ENCODE data around the gene NCLN. TPM values are rescaled to one million over a fixed set of nuclear protein-coding genes. Genes with fewer than 3 reads are reported as not detected.
"Not testable (repeated sequence)": the region's sequence is repeated elsewhere in the genome, so short reads cannot be mapped to it uniquely, and the experiment has no call there.

Gene NCLN
- total RNA-seq, 1 experiment from 2014 or later = 68.5 TPM

GRCh38 chr19:3189702-3190469 lies 4.2 kb downstream of the NCLN start:
- H3K9me3 ChIP-seq = no peaks in the 10 kb centered on the region
- H3K4me3 ChIP-seq = no peak overlapping the region
- peaks cover 3% of the 10 kb centered on the region; the same call in 1 of the 2 replicates for H3K36me3 ChIP-seq
- no peak for DNase-seq
- no peaks in the 10 kb centered on the region for H3K27me3 ChIP-seq

- no peak for DNase-seq
- H3K9me3 ChIP-seq = no peaks in the 10 kb centered on the region
- H3K4me3 ChIP-seq = no peak overlapping the region
- peaks cover 3% of the 10 kb centered on the region; the same call in 1 of the 2 replicates for H3K36me3 ChIP-seq
- H3K27me3 ChIP-seq = no peaks in the 10 kb centered on the region
These were observed 4.7 kb downstream of the NCLN start for GRCh38 chr19:3190470-3190770.

GRCh38 chr19:3190921-3191805 lies 5.4 kb downstream of the NCLN start:
- Histone ChIP-seq H3K4me3 (no peak overlapping the region), H3K36me3 (peaks cover 3% of the 10 kb centered on the region; the same call in 1 of the 2 replicates), H3K9me3 (no peaks in the 10 kb centered on the region), H3K27me3 (no peaks in the 10 kb centered on the region)
- no peak for DNase-seq

- DNase-seq, H3K36me3 ChIP-seq: not testable (repeated sequence)
These were observed 6.0 kb downstream of the NCLN start for GRCh38 chr19:3191806-3192104.

DNA sequence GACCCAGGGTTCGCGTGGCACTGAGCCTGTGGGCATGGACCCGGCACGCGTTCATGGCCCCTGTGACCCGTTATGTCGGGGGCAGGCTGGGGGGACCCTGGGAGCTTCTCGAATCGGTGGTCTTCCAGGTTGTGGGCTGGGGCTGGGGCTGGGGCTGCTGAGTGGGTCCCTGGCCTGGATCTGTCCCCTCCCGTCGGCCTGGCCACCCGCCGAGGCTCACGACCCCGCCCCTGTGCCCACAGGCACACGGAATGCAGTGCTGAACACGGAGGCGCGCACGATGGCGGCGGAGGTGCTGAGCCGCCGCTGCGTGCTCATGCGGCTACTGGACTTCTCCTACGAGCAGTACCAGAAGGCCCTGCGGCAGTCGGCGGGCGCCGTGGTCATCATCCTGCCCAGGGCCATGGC lies 6.5 kb downstream of the NCLN start:
- H3K9me3 ChIP-seq = no peaks in the 10 kb centered on the region
- no peak overlapping the region for H3K4me3 ChIP-seq
- peaks cover 3% of the 10 kb centered on the region; the same call in 1 of the 2 replicates for H3K36me3 ChIP-seq
- no peak for DNase-seq
- no peaks in the 10 kb centered on the region for H3K27me3 ChIP-seq

More at GRCh38 chr19:3191806-3192104, 6.0 kb downstream of the NCLN start:
- H3K4me3 ChIP-seq, H3K27me3 ChIP-seq, H3K9me3 ChIP-seq: not testable (repeated sequence)

DNA sequence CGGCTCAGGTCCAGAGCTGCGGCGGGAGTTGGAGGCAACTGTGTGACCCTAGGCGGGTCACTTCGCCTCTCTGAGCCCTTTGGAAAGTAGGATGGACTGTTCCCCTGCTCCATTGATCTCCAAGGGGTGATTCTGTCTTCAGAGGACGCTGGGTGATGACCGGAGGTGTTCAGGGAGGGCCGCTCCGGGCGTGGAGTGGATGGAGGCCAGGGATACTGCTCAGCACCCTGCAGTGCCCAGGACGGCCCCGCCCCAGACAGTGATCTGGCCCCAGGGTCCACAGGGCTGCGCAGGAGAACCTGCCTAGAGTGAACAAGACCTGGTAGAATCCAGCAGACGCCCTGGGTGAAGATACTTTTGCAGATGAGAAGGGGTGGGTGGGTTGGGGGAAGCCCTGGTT lies 7.0 kb downstream of the NCLN start:
- H3K27me3 ChIP-seq = no peaks in the 10 kb centered on the region
- H3K9me3 ChIP-seq = no peaks in the 10 kb centered on the region
- H3K36me3 ChIP-seq = no peaks in the 10 kb centered on the region; the same call in 1 of the 2 replicates
- no peak overlapping the region for H3K4me3 ChIP-seq
- DNase-seq = no peak

DNA sequence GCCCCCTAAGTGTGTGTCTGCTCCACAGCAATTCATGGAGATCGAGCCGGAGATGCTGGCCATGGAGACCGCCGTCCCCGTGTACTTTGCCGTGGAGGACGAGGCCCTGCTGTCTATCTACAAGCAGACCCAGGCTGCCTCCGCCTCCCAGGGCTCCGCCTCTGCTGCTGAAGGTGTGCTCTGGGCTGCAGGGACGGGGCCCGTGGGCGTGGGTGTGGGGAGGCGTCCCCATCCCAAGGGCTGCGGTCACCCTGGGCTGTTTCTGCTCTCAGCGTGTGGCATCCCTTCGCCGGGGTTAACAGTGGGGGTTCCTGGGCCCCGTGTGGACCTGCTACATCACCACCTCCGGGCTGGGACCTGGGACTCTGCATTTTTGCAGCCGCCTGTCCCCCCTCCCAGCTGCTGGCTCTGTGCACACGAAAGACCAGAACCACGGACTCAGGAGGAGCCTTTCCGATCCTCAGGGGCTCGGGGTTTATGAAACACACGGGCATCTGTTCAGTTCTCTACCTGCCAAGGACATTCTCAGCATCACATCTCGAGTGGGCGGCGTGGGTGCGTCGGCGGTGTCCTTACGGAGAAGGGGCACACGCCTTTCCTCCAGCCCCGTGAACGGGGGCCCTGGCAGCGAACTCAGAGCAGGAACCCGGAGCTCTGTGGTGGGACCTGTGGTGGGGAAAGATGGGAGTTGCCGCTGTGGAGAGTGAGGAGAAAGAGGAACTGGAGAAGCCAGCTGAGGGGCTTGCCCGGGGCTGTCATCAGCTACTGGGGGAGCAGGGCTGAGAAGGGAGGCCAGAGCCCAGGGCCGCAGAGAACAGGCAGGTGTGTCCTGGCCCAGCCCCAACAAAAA lies 7.8 kb downstream of the NCLN start:
- no peaks in the 10 kb centered on the region; the same call in 1 of the 2 replicates for H3K36me3 ChIP-seq
- DNase-seq = no peak
- H3K27me3 ChIP-seq = no peaks in the 10 kb centered on the region
- no peak overlapping the region for H3K4me3 ChIP-seq
- no peaks in the 10 kb centered on the region for H3K9me3 ChIP-seq

DNA sequence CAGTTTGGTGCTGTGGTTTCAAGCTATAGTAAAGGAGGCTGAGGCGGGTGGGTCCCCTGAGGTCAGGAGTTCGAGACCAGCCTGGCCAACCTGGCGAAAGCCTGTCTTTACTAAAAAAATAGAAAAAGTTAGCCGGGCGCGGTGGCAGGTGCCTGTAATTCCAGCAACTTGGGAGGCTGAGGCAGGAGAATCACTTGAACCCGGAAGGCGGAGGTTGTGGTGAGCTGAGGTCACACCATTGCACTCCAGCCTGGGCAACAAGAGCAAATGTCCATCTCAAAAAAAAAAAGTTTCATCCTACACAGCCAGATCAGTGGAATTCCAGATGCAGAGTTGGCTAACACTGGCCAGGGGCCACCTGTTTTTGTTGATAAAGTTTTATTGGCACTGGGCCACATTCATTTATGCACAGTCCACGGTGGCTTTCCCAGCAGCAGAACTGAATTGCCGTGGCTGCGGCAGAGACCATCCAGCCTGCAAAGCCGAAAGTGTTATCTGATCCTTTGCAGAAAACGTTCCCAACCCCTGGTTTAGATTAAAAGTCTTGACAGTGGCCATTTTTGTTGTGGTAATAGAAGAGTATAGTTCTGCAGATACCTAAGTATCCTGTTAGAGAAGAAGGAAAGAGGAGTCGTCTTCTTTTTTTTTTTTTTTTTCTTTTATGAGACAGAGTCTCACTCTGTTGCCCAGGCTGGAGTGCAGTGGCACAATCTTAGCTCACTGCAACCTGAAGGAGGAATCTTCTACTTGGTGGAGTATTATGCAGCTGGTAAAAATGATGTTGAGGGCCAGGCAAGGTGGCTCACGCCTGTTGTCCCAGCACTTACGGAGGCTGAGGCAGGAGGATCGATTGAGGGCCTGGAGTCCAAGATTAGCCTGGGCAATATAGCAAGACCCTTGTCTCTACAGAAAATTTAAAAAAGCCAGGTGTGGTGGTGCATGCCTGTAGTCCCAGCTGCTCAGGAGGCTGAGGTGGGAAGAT lies 8.7 kb downstream of the NCLN start:
- no peak for DNase-seq
- no peaks in the 10 kb centered on the region for H3K9me3 ChIP-seq
- H3K27me3 ChIP-seq = no peaks in the 10 kb centered on the region
- H3K4me3 ChIP-seq = no peak overlapping the region
- H3K36me3 ChIP-seq = no peaks in the 10 kb centered on the region

GRCh38 chr19:3196064-3196932 lies 10.6 kb downstream of the NCLN start:
- H3K36me3 ChIP-seq = no peaks in the 10 kb centered on the region
- no peaks in the 10 kb centered on the region for H3K27me3 ChIP-seq
- no peaks in the 10 kb centered on the region for H3K9me3 ChIP-seq
- no peak for DNase-seq
- no peak overlapping the region for H3K4me3 ChIP-seq

DNA sequence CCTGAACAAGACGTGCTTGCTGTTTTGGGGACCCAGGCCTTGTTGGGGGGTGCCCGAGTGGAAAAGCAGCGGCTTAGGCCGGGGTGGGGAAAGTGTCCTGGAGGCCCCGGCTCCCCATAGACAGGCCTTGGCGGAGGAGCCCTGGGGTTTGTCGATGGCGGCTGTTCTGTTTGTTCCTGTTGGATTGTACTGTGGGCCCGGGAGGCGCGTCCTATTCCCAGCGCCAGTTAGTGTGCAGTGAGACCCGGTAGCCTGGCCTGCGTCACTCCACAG lies 11.1 kb downstream of the NCLN start:
- Histone ChIP-seq H3K36me3 (no peaks in the 10 kb centered on the region), H3K27me3 (no peaks in the 10 kb centered on the region), H3K4me3 (no peak overlapping the region), H3K9me3 (no peaks in the 10 kb centered on the region)
- DNase-seq = no peak

DNA sequence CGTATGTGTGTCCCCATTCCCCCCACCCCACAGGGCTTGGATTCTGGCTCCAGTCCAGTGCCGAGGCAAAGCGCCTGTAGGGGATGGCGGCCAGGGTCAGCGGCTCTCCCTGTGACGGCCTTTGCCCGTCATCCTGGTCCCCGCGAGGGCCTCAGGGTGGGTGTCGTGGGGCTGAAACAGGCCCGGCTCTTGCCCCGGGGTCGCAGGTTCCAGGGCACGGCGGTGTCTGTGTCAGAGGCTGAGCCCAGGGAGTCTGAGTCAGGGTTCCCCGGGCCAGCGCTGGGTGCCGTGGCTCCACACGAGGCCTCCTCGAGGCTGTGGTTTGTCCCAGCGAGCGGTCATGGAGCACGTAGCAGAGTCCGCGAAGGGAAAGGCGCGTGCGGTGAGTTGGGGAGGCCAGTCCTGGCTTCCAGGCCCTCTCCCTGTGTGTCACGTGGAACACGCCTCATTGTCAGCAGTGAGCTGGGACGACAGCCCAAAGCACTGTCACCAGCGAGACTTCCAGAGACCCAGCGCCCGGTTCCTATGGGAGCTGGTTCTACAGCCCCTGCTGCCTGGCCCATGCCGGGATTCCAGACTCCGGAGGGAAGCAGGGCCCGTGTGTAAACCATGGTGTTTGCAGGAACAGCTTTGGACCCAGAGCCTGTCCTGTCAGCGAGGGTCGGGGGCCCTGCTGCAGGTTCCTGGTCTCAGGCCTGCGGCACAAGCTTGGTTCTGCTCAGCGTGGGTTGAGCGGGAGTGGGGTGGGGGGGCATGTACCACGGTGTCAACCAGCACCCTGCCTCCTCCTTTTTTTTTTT lies 13.4 kb downstream of the NCLN start:
- Histone ChIP-seq H3K9me3 (no peaks in the 10 kb centered on the region), H3K4me3 (no peak overlapping the region), H3K36me3 (no peaks in the 10 kb centered on the region), H3K27me3 (no peaks in the 10 kb centered on the region)
- DNase-seq = no peak

DNA sequence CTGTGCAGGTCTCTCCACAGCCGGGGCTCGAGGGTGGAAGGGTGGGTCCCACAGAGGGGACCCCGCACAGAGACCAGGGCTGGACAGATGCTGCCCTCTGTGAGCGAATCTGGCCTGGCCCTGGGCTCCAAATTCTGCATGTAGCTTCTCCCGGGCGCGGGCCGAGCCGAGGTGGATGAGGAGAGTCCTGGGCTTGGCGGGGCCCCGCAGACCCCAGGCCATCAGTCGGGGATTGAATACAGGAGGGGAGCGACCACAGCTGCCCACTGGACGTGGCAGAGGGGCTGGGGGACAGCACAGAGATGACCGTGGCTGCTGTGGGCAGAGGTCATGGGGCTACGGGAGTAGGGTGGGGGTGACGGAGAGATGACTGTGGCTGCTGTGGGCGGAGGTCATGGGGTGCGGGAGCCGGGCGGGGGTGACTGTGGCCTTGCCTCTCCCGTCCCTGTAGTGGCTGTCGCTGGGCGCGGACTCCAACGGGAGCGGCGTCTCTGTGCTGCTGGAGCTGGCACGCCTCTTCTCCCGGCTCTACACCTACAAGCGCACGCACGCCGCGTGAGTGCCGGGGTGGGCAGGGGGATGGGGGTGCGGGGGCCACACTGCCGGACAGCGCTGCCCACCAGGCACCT lies 15.5 kb downstream of the NCLN start:
- no peak for DNase-seq
- Histone ChIP-seq H3K9me3 (no peaks in the 10 kb centered on the region), H3K36me3 (no peaks in the 10 kb centered on the region), H3K4me3 (no peak overlapping the region), H3K27me3 (no peaks in the 10 kb centered on the region)

GRCh38 chr19:3201911-3202310 lies 16.2 kb downstream of the NCLN start:
- Histone ChIP-seq H3K9me3 (no peaks in the 10 kb centered on the region), H3K27me3 (no peaks in the 10 kb centered on the region), H3K4me3 (no peak overlapping the region), H3K36me3 (no peaks in the 10 kb centered on the region)
- no peak for DNase-seq

GRCh38 chr19:3202346-3202745 lies 16.6 kb downstream of the NCLN start:
- Histone ChIP-seq H3K9me3 (no peaks in the 10 kb centered on the region), H3K4me3 (no peak overlapping the region), H3K36me3 (no peaks in the 10 kb centered on the region), H3K27me3 (no peaks in the 10 kb centered on the region)
- no peak for DNase-seq
